Mesendoderm (in vitro differentiated cells): ENCODE results near the gene CASS4.

ENCODE experiments used
- DNase-seq: peaks from one replicate; pipeline ENCODE4 v3.0.0; 2013
- H2AK5ac ChIP-seq: 2 replicates; pipeline ENCODE4 v1.6.1; 2013; ENCODE audit warnings: low read length, inconsistent platforms
- H2BK120ac ChIP-seq: 2 replicates; pipeline ENCODE4 v1.6.1; 2013; ENCODE audit warnings: low read depth, mild to moderate bottlenecking, low read length, moderate library complexity, mixed read lengths
- H2BK15ac ChIP-seq: replicated peaks from 2 replicates; pipeline ENCODE4 v1.6.1; 2013; ENCODE audit warnings: low read depth, mild to moderate bottlenecking, moderate library complexity
- H2BK5ac ChIP-seq: 2 replicates; pipeline ENCODE4 v1.6.1; 2013; ENCODE audit warnings: low read length, inconsistent platforms
- H3K18ac ChIP-seq: 2 replicates; pipeline ENCODE4 v1.6.1; 2013; ENCODE audit warnings: mild to moderate bottlenecking, low read length, mixed read lengths
- H3K23ac ChIP-seq: one replicate; pipeline ENCODE4 v1.6.1; 2013; ENCODE audit warnings: low read length
- H3K27ac ChIP-seq: 2 replicates; pipeline ENCODE4 v1.5.1; 2013; ENCODE audit warnings: low read depth, mild to moderate bottlenecking, inconsistent platforms, low read length, moderate library complexity
- H3K27me3 ChIP-seq: 2 replicates; pipeline ENCODE4 v1.6.1; 2013; ENCODE audit warnings: low read length, control low read depth, mild to moderate bottlenecking, inconsistent platforms; ENCODE audit not compliant: insufficient read depth, poor library complexity
- H3K36me3 ChIP-seq: 2 replicates; pipeline ENCODE4 v1.6.1; 2013; ENCODE audit warnings: low read length, inconsistent platforms; ENCODE audit not compliant: control insufficient read depth, insufficient read depth
- H3K4ac ChIP-seq: one replicate; pipeline ENCODE4 v1.6.1; 2013; ENCODE audit warnings: low read depth, mild to moderate bottlenecking, low read length, moderate library complexity
- H3K4me1 ChIP-seq: 2 replicates; pipeline ENCODE4 v1.6.1; 2013; ENCODE audit warnings: low read depth, low read length, inconsistent platforms; ENCODE audit not compliant: control insufficient read depth
- H3K4me2 ChIP-seq: 2 replicates; pipeline ENCODE4 v1.6.1; 2013; ENCODE audit warnings: low read length
- H3K4me3 ChIP-seq: 2 replicates; pipeline ENCODE4 v1.5.1; 2013; ENCODE audit warnings: mild to moderate bottlenecking, low read length
- H3K56ac ChIP-seq: one replicate; pipeline ENCODE4 v1.6.1; 2013; ENCODE audit warnings: low read length
- H3K79me1 ChIP-seq: 2 replicates; pipeline ENCODE4 v1.6.1; 2013; ENCODE audit warnings: low read length, inconsistent platforms
- H3K79me2 ChIP-seq: 2 replicates; pipeline ENCODE4 v1.6.1; 2013; ENCODE audit warnings: mild to moderate bottlenecking, low read length; ENCODE audit not compliant: control insufficient read depth, insufficient read depth
- H3K9ac ChIP-seq: 2 replicates; pipeline ENCODE4 v1.6.1; 2013; ENCODE audit warnings: low read length, inconsistent platforms
- H4K5ac ChIP-seq: one replicate; pipeline ENCODE4 v1.6.1; 2013; ENCODE audit warnings: low read length
- H4K8ac ChIP-seq: one replicate; pipeline ENCODE4 v1.6.1; 2013; ENCODE audit warnings: low read depth, mild to moderate bottlenecking, control low read depth, low read length, moderate library complexity
- WGBS: extraction: QIAGEN DNeasy Blood & Tissue Kit; methylation state at CpG from one replicate; pipeline ENCODE4 v1.1.7; 2013; ENCODE audit warnings: low lambda C conversion rate, missing lambda C conversion rate; ENCODE audit not compliant: insufficient coverage; ENCODE audit errors: extremely low coverage; 5-methylcytosine and 5-hydroxymethylcytosine counted together

CASS4 gene

GRCh38 chr20:56424931-56425330 is 12.9 kb downstream of the CASS4 start:
- Histone ChIP-seq H4K8ac (no peak overlapping the region), H3K9ac (no peak overlapping the region), H3K79me1 (no peaks in the 10 kb centered on the region), H3K4me2 (no peak overlapping the region), H3K23ac (no peak overlapping the region), H3K79me2 (no peaks in the 10 kb centered on the region), H2BK5ac (no peak overlapping the region), H3K4me3 (no peak overlapping the region), H3K27me3 (no peaks in the 10 kb centered on the region), H2BK120ac (no peak overlapping the region), H2AK5ac (no peak overlapping the region), H3K27ac (no peak overlapping the region), H3K4me1 (no peaks in the 10 kb centered on the region), H4K5ac (no peak overlapping the region), H2BK15ac (no peak overlapping the region), H3K36me3 (no peaks in the 10 kb centered on the region), H3K18ac (no peak overlapping the region), H3K56ac (no peak overlapping the region), H3K4ac (no peak overlapping the region)
- DNase-seq, result no peak
- no CpG with 5 or more reads among the region's 1 CpG for WGBS

DNA sequence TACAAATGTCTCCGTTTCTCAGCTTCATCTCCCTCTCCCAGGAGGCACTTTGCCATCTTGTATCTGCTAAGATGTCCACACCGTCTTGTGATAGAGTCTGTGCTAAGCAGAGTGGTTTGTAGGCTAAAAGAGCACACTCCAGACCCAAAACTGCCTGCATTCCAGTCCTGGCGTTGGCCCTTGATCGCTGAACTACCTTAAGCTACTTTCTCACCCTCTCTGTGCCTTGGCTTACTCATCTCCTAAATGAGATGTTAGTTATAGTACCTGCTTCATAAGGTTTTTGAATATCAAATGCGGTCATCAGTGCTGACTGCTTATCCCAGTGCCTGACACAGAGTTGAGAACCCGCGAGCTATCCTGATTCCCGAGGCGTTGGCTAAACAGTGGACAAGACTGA is 14.0 kb downstream of the CASS4 start:
- H3K27ac ChIP-seq, result no peak overlapping the region
- no peak for DNase-seq

DNA sequence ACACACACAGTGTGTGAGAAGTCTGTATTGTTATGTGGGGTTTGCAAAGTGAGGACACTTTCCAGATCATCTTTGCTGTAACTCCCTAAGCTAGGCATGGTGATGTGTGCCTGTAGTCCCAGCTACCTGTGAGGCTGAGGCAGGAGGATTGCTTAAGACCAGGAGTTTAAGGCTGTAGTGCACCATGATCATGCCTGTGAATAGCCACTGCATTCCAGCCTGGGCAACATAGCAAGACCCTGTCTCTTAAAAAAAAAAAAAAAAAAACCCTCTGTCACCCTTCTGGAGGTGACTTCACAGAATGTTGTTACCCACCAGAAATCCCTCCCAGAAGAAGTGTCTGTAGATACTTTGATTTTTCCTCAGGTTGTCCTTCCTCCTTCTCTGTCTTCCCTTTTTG is 14.9 kb downstream of the CASS4 start:
- Histone ChIP-seq H2BK5ac (no peak overlapping the region), H2BK15ac (no peak overlapping the region), H2AK5ac (no peak overlapping the region), H3K27me3 (no peaks in the 10 kb centered on the region), H3K4me3 (no peak overlapping the region), H3K4ac (no peak overlapping the region), H4K8ac (no peak overlapping the region), H3K79me2 (no peaks in the 10 kb centered on the region), H3K4me1 (no peaks in the 10 kb centered on the region), H3K79me1 (no peaks in the 10 kb centered on the region), H3K18ac (no peak overlapping the region), H2BK120ac (no peak overlapping the region), H3K9ac (no peak overlapping the region), H3K27ac (no peak overlapping the region), H3K36me3 (no peaks in the 10 kb centered on the region), H3K23ac (no peak overlapping the region), H4K5ac (no peak overlapping the region), H3K4me2 (no peak overlapping the region), H3K56ac (no peak overlapping the region)
- DNase-seq, result no peak

More for the DNA sequence above, 14.0 kb downstream of the CASS4 start:
- Histone ChIP-seq H3K4me2 (no peak overlapping the region), H3K36me3 (no peaks in the 10 kb centered on the region), H3K79me1 (no peaks in the 10 kb centered on the region), H3K4ac (no peak overlapping the region), H2BK5ac (no peak overlapping the region), H3K18ac (no peak overlapping the region), H3K79me2 (no peaks in the 10 kb centered on the region), H2AK5ac (no peak overlapping the region), H3K4me3 (no peak overlapping the region), H3K27me3 (no peaks in the 10 kb centered on the region), H4K8ac (no peak overlapping the region), H3K4me1 (no peaks in the 10 kb centered on the region), H2BK120ac (no peak overlapping the region), H3K56ac (no peak overlapping the region), H2BK15ac (no peak overlapping the region), H3K23ac (no peak overlapping the region), H4K5ac (no peak overlapping the region), H3K9ac (no peak overlapping the region)
- WGBS, result no CpG with 5 or more reads among the region's 9 CpGs

DNA sequence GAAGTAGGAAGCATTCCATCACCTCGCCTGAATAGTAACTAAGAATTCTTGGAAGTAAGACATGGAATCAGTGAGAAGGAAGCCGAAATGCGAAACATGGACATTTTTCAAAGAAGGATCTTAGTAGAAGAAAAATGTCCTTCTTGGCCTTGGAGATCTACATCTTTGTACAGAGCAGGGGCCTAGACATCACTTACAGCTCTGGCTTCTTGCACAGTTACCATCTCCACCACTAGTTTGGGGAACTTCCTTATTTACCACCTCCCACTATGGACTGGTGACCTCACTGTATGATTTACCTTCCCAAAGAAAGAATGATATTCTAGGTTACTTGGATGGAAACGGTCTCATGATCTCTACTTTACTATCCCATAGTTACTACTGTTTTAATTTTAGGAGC is 15.7 kb downstream of the CASS4 start:
- Histone ChIP-seq H4K5ac (no peak overlapping the region), H2AK5ac (no peak overlapping the region), H3K79me2 (no peaks in the 10 kb centered on the region), H3K4me1 (no peaks in the 10 kb centered on the region), H3K23ac (no peak overlapping the region), H3K56ac (no peak overlapping the region), H3K27me3 (no peaks in the 10 kb centered on the region), H3K9ac (no peak overlapping the region), H3K79me1 (no peaks in the 10 kb centered on the region), H3K18ac (no peak overlapping the region), H3K27ac (no peak overlapping the region), H2BK5ac (no peak overlapping the region), H3K4ac (no peak overlapping the region), H3K4me2 (no peak overlapping the region), H4K8ac (no peak overlapping the region), H3K36me3 (no peaks in the 10 kb centered on the region), H2BK15ac (no peak overlapping the region), H2BK120ac (no peak overlapping the region), H3K4me3 (no peak overlapping the region)
- DNase-seq, result no peak
- WGBS, result no CpG with 5 or more reads among the region's 4 CpGs

- Histone ChIP-seq H4K5ac (no peak overlapping the region), H3K4me3 (no peak overlapping the region), H3K27me3 (no peaks in the 10 kb centered on the region), H3K4me2 (no peak overlapping the region), H3K56ac (no peak overlapping the region), H2BK120ac (no peak overlapping the region), H2AK5ac (no peak overlapping the region), H4K8ac (no peak overlapping the region), H3K18ac (no peak overlapping the region), H3K4ac (no peak overlapping the region), H2BK15ac (no peak overlapping the region), H3K36me3 (no peaks in the 10 kb centered on the region), H3K79me2 (no peaks in the 10 kb centered on the region), H3K4me1 (no peaks in the 10 kb centered on the region), H3K9ac (no peak overlapping the region), H3K79me1 (no peaks in the 10 kb centered on the region), H2BK5ac (no peak overlapping the region), H3K23ac (no peak overlapping the region), H3K27ac (no peak overlapping the region)
- no peak for DNase-seq
- no CpG with 5 or more reads among the region's 5 CpGs for WGBS
Measured at GRCh38 chr20:56428410-56428809, 16.4 kb downstream of the CASS4 start.

DNA sequence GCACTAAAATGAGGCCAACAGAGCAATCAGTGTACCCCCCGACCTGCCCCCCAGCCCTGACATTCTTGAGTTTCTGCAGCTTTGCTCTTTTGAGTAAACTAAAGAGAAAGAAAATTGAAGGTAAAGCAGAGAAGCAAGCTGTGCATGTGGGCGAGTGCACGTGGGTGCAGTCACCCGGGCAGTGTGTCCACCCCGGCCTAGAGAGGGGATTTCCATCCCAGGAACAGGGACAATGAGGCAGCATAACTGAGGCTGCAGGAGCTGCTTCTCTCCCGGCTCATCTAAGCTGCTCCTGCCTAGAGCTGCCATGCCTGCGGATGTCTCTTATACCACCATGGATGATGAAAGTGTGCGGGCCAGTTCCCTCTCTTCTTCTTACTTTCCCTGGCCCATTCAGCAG is 16.8 kb downstream of the CASS4 start:
- Histone ChIP-seq H3K4me1 (no peaks in the 10 kb centered on the region), H4K8ac (no peak overlapping the region), H3K56ac (no peak overlapping the region), H3K4me2 (no peak overlapping the region), H3K27me3 (no peaks in the 10 kb centered on the region), H2BK120ac (no peak overlapping the region), H3K4me3 (no peak overlapping the region), H3K79me2 (no peaks in the 10 kb centered on the region), H2BK15ac (no peak overlapping the region), H4K5ac (no peak overlapping the region), H2BK5ac (no peak overlapping the region), H3K36me3 (no peaks in the 10 kb centered on the region), H3K9ac (no peak overlapping the region), H3K18ac (no peak overlapping the region), H3K27ac (no peak overlapping the region), H2AK5ac (no peak overlapping the region), H3K23ac (no peak overlapping the region), H3K79me1 (no peaks in the 10 kb centered on the region), H3K4ac (no peak overlapping the region)
- DNase-seq, result no peak
- no CpG with 5 or more reads among the region's 8 CpGs for WGBS
